Measurements from ENCODE around the gene RAD51AP2. TPM values are rescaled to one million over a fixed set of nuclear protein-coding genes. Genes with fewer than 3 reads are reported as not detected.

Gene RAD51AP2
- under 0.01 TPM in 1 of 2 replicates, not detected in the other for total RNA-seq

DNA sequence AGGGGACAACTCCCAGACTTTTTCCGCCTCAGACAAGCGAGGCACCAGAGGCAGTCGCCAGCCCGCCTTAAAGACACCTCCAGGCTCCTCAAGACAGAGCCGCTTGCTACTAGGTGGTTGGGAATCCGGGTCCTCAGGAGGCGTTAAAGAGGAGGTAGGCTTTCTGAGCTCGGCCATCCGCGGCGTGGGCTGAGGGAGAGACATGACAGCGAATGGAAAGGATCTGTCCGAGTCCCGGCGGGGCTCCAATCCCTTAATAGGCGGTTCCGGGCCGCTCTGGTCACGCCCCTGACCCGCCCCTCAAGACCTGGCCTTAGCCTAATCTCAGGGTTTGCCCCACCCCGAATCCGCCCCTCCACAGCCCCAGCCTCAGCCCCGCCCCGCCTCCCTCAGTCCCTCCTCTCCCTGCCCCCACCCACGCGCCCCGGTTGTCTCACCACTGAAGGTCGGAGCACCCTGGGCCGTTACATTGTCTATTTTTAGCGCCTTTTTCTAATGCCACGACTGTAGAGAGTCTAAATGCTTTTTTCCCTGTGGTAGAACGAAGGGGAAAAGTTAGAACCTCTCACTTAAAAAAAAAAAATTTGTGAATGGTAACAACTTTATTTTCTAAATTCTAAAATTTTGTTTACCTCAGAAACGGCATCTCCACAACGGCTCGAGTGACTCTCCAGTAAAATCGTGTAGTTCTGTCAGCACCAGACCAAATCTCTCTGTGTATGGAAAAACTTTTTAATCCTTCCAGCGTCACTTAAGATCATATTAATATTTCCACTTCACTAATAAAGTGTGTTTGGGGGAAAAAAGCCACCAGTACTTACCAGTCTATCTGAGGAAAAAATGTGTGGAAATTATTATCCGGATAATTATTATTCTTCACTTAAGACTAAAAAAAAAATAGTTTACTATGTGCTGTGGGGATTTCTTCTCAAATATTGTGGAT, at the start of gene RAD51AP2:
TSS of gene RAD51AP2 (minus strand) at position 229 of the 943 bp plus-strand sequence. CDS start at position 204, 25 bp downstream.

GRCh38 chr2:17540093-17540812, 22.0 kb upstream of the RAD51AP2 start, which contains the start of gene VSNL1:
VSNL1 (plus strand) TSS chr2:17540696; CDS start chr2:17592075, 51,379 bp downstream.

Other genes starting within 250 kb of the RAD51AP2 start
- gene VSNL1, start 22.3 kb upstream of the RAD51AP2 start, total RNA-seq: 0.22 and 1.9 TPM in 2 replicates
- 15.3 and 25.5 TPM in 2 replicates for gene SMC6, start 235.4 kb upstream of the RAD51AP2 start, total RNA-seq
- 6.8 and 29.2 TPM in 2 replicates for gene GEN1, start 235.7 kb upstream of the RAD51AP2 start, total RNA-seq